GM12891 (cell line): ENCODE data around the gene ZNF343.

Experiments used
- POLR2A ChIP-seq: IDR thresholded peaks from 2 replicates; pipeline ENCODE4 v1.6.1; 2011; ENCODE audit warnings: low read depth, low read length, control low read depth
- POLR2AphosphoS5 ChIP-seq: IDR thresholded peaks from 2 replicates; pipeline ENCODE4 v1.6.1; 2011; ENCODE audit warnings: low read depth, low read length, control low read depth
- POU2F2 ChIP-seq: IDR thresholded peaks from 2 replicates; pipeline ENCODE4 v1.6.1; 2011; ENCODE audit warnings: low read depth, mild to moderate bottlenecking, control low read depth, low read length, moderate library complexity
- TAF1 ChIP-seq: IDR thresholded peaks from 2 replicates; pipeline ENCODE4 v1.6.1; 2011; ENCODE audit warnings: low read depth, low read length, control low read depth

DNA sequence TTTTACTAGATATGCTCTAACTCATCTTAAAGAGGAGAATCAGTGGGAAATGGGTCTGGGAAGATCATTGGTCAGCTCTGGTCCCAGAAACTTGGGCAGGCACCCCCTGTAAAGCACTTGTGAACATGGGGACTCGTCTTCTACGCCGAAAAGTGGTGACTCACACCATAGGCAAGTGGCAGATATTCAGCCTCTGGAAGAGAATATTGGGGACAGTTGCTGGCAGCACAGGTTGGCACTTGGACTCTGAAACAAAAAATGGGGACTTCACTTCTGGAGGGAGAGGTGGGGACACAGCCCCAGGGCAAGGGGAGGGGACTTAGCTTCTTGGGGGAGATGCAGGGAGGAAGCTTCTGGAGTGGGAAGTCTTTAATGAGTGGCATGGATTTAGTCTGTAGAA lies 11.9 kb upstream of the ZNF343 start:
- TF ChIP-seq TAF1: no peak
- no peak for TF ChIP-seq POLR2AphosphoS5
- TF ChIP-seq POLR2A: no peak
- TF ChIP-seq POU2F2: no peak
